Middle frontal gyrus (tissue), 1 donor: ENCODE data around the gene MMD2.

Experiments
- DNase-seq: peaks from one replicate; pipeline ENCODE4 v3.0.0-alpha.2; 2015; ENCODE audit warnings: low spot score; ENCODE audit errors: extremely low spot score

MMD2 gene

GRCh38 chr7:4871056-4871680 is 87.8 kb downstream of the MMD2 start:
- DNase-seq, result no peak

GRCh38 chr7:4868493-4868892 is 90.5 kb downstream of the MMD2 start:
- no peak for DNase-seq

- DNase-seq, result no peak
These were observed 92.2 kb downstream of the MMD2 start for GRCh38 chr7:4866528-4867496.

GRCh38 chr7:4862156-4862555 is 96.8 kb downstream of the MMD2 start:
- DNase-seq, result no peak

GRCh38 chr7:4861673-4862072 is 97.3 kb downstream of the MMD2 start, which contains the start of gene PAPOLB:
Gene PAPOLB, minus strand, starts transcription at chr7:4862030. Its CDS starts 220 bp downstream, at chr7:4861810.
- no peak for DNase-seq

- DNase-seq, result no peak
These were observed 97.8 kb downstream of the MMD2 start for GRCh38 chr7:4861227-4861626.

GRCh38 chr7:4857189-4857588 is 101.8 kb downstream of the MMD2 start:
- no peak for DNase-seq

GRCh38 chr7:4856336-4857057 is 102.5 kb downstream of the MMD2 start:
- DNase-seq, result no peak
